Activated naive CD4-positive, alpha-beta T cell treated with Interleukin-2 at 50 U/mL for 16 hours (primary cell): Measurements from ENCODE around the gene PCP2.
"Not testable (repeated sequence)": the region's sequence is repeated elsewhere in the genome, so short reads cannot be mapped to it uniquely, and the experiment has no call there.

Source experiments
- DNase-seq: peaks from one replicate; pipeline ENCODE4 v3.0.0-alpha.2; 2020

PCP2 gene

GRCh38 chr19:7661744-7662538 is 28.4 kb upstream of the PCP2 start:
- no peak for DNase-seq

DNA sequence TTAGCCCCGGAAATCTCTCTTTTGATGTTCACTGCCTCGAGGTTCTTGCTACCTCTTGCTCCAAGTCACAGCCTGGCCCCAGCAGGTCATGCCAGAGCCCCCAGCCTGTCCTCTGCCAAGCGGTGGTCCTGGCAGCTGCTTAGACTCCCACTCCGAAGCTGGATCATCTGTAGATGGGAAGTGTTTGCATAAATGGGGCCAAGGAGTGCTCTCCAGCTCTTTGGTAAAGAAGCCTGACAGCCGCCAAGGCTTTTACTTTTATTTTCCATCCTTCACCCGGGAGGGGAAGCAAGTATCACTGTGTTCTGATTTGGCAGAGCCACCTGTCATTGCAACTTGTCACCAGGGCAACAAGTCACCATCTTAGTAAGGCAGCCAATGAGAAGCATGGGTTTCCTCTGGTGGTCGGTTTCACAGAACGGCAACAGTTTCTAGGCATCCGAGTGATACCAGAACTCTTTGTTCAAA is 24.7 kb upstream of the PCP2 start:
- DNase-seq: peak; percentile 35

GRCh38 chr19:7657131-7657751 is 23.7 kb upstream of the PCP2 start:
- peak; percentile 35 for DNase-seq

DNA sequence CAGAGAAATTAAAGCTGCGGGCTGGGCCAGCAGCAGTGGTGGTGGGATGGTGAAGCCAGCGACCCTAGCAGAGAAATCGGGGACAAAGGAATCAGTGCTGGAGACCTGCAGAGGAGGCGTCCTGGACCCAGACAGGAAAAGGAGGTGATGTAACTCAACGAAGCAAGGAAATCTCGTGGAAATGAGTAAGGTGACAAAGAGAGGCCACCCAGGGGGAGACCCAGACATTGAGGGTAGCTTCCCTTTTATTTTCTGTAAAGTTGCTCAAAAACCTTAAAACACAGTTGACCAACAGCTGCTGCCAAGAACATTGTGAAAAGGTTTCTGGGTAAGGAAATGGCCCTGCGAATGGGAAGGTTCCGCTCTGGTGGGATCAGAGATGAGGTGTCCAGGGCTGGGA is 22.1 kb upstream of the PCP2 start:
- no peak for DNase-seq

DNA sequence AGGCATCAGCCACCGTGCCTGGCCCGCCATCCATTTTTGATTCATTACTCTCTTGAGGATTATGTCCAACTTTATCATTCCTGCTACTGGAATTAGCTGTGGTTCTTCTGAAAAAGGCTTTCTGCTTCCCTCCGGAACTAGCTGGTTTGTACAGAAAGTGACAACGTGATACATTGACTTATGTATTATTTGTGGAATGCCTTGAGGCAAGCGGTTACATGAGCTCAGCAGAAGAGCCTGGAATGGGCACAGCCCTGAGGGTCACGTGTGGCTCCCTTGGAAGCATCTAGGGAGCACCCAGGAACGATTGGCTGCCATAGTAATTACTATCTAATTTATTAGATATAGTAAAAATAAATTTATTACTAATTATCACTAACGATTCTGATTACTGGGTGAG is 20.9 kb upstream of the PCP2 start:
- DNase-seq: no peak

DNA sequence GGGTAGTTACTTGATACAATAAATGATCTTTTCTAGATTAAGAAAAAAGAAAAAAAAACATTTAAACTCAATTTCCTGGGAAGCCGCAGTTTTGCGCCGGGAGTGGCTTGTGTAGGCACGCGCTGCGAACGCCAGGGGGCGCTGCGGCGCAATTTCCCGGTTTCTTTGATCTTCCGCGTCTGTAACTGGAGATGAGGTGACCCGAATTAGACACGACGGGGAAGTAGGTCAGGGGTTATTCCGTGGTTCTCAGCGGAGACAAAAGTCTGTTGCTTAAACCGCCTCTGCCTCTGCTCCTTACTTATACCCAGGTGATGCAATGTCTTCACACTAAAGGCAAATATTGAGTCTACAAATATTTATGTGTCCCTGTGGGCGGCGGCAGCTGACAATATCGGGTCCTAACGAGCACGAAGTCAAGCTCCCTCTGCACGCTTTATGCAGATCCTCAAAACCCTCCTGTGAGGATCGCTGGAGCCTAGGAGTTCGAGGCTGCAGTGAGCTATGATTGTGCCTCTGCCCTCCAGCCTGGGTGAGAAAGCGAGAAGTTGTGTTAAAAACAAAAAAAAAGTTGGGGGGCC is 18.6 kb upstream of the PCP2 start:
- DNase-seq: peak; percentile 87

- no peak for DNase-seq
These were observed 16.6 kb upstream of the PCP2 start for GRCh38 chr19:7650148-7650547.

- no peak for DNase-seq
These were observed 14.9 kb upstream of the PCP2 start for GRCh38 chr19:7648265-7649014.

- no peak for DNase-seq
These were observed 13.6 kb upstream of the PCP2 start for GRCh38 chr19:7647156-7647555.

GRCh38 chr19:7646426-7646700 is 12.8 kb upstream of the PCP2 start:
- no peak for DNase-seq

DNA sequence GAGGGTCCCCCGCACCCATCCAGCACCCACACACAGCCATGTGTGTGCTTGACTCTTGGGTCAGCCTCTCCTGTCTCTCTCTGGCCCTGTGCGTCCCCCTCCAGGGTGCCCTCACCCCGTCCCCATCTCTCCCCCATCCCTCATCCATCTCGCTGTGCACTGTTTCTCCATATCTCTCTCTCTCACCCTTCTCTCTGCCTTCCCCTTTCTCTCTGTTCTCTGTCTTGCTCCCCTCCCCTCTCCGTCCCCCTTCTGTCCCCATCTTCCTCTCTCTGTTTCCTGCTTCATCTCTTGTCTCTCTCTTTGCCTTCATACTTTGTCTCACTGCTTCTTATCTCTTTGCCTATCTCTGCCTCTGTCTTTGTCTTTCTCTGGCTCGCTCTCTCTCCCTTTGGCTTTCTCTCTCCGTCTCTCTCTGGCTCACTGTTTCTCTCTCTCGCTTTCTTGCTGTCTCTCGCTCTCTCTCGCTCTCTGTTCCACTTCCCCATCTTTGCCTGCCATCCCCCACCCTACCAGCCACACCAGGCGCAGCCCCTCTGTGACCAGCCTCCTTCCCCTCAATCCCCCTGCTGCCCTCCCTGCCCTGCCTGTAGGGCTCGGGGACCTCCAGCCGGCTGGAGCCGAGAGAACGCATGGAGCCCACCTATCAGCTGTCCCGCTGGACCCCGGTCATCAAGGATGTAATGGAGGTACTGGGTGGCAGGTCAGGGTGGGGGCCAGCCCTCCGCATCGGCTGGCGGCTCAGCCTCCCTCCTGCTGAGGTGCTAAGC is 12.3 kb upstream of the PCP2 start:
- no peak for DNase-seq

GRCh38 chr19:7645163-7645562 is 11.6 kb upstream of the PCP2 start:
- DNase-seq: no peak

GRCh38 chr19:7644550-7644877 is 11.0 kb upstream of the PCP2 start:
- no peak for DNase-seq

- DNase-seq: not testable (repeated sequence)
These were observed 10.4 kb upstream of the PCP2 start for GRCh38 chr19:7643629-7644549.

GRCh38 chr19:7643031-7643415 is 9.5 kb upstream of the PCP2 start:
- DNase-seq: no peak

DNA sequence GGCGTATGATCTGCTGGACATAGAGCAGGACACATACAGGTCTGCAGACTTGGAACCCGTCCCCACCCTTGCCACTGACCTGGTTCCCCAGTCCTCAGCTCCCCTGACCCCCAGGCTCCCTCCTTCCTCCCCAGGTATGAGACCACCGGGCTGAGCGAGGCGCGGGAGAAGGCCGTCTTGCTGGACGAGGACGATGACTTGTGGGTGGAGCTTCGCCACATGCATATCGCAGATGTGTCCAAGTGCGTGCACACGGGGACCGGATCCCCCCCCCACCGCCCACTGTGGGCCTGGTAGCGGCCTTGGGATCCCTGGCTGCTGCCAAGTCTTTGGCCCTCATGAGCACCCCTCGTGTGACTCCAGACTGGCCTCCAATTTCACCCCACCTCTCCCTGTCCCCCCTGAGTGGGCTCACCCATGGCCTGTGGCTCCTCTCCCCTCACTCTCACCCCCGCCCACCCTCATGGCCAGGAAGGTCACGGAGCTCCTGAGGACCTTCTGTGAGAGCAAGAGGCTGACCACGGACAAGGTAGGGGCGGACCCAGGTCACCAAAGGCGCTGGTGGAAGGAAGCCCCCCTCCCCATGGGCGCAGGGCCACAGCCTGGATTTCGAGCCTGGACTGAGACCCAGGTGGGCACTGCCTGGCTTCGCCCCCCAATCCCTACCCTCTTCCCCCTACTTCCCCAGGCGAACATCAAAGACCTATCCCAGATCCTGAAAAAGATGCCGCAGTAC is 8.9 kb upstream of the PCP2 start:
- DNase-seq: no peak

- no peak for DNase-seq
These were observed 8.1 kb upstream of the PCP2 start for GRCh38 chr19:7641290-7642276.

DNA sequence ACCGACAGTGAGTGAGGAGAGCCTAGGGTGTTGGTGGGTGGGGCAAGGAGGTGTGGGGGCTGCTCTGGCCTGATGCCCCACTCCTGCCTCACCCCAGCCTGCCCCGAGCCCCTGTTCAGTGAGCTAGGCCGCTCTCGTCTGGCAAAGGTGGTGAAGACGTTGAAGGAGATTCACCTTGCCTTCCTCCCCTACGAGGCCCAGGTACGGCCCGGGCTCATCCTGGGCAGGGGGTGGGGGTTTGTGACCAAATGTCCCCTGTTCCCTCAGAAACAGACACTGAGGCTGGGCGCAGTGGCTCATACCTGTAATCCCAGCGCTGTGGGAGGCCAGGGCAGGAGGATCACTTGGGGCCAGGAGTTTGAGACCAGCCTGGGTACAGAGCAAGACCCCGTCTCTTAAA is 7.3 kb upstream of the PCP2 start:
- no peak for DNase-seq

DNA sequence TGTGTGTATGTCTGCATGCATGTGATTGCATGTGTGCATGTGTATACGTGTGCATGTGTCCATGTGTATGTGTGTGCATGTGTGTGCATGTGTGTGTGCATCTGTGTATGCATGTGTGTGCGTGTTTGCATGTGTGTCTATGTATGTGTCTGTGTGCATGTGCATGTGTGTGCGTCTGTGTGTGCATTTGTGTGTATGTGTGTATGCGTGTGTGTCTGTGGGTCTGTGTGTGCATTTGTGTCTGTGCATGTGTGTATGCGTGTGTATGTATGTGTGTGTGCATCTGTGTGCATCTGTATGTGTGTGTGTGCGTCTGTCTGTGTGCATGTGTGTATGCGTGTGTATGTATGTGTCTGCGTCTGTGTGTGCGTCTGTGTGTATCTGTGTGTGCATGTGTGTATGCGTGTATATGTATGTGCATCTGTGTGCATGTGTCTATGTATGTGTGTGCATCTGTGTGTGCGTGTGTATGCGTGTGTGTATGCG is 6.4 kb upstream of the PCP2 start:
- no peak for DNase-seq
